IPS-18c (cell line): Measurements from ENCODE around the gene PRR9.
"Not testable (repeated sequence)": the region's sequence is repeated elsewhere in the genome, so short reads cannot be mapped to it uniquely, and the experiment has no call there.

Source experiments
- H3K4me3 ChIP-seq: 2 replicates; pipeline ENCODE4 v1.7.0; 2013; ENCODE audit warnings: low read depth, mild to moderate bottlenecking, low read length, moderate library complexity; ENCODE audit not compliant: insufficient read depth
- H3K9me3 ChIP-seq: one replicate; pipeline ENCODE4 v1.6.1; 2013; ENCODE audit warnings: mild to moderate bottlenecking, low read length, moderate library complexity; ENCODE audit not compliant: control insufficient read depth, insufficient read depth

Gene PRR9

GRCh38 chr1:153223040-153223891, 5.9 kb downstream of the PRR9 start:
- not testable (repeated sequence) for H3K4me3 ChIP-seq, H3K9me3 ChIP-seq

- Histone ChIP-seq H3K9me3 (no peaks in the 10 kb centered on the region), H3K4me3 (no peak overlapping the region)
Measured at GRCh38 chr1:153227810-153228209, 10.4 kb downstream of the PRR9 start.

- no peak overlapping the region for H3K4me3 ChIP-seq
- H3K9me3 ChIP-seq, result no peaks in the 10 kb centered on the region
Measured at GRCh38 chr1:153228491-153228890, 11.1 kb downstream of the PRR9 start.

GRCh38 chr1:153229076-153229829, 11.9 kb downstream of the PRR9 start:
- not testable (repeated sequence) for H3K4me3 ChIP-seq, H3K9me3 ChIP-seq

- no peak overlapping the region for H3K4me3 ChIP-seq
- H3K9me3 ChIP-seq, result no peaks in the 10 kb centered on the region
Measured at GRCh38 chr1:153231363-153231762, 14.0 kb downstream of the PRR9 start.

- no peaks in the 10 kb centered on the region for H3K9me3 ChIP-seq
- no peak overlapping the region for H3K4me3 ChIP-seq
Measured at GRCh38 chr1:153231785-153232184, 14.4 kb downstream of the PRR9 start.

GRCh38 chr1:153232553-153232952, 15.2 kb downstream of the PRR9 start:
- Histone ChIP-seq H3K4me3 (no peak overlapping the region), H3K9me3 (no peaks in the 10 kb centered on the region)

GRCh38 chr1:153233448-153233847, 16.1 kb downstream of the PRR9 start:
- no peaks in the 10 kb centered on the region for H3K9me3 ChIP-seq
- no peak overlapping the region for H3K4me3 ChIP-seq

GRCh38 chr1:153238527-153238926, 21.1 kb downstream of the PRR9 start:
- no peaks in the 10 kb centered on the region for H3K9me3 ChIP-seq
- H3K4me3 ChIP-seq, result no peak overlapping the region

- no peak overlapping the region for H3K4me3 ChIP-seq
- no peaks in the 10 kb centered on the region for H3K9me3 ChIP-seq
Measured at GRCh38 chr1:153242160-153242559, 24.8 kb downstream of the PRR9 start.

GRCh38 chr1:153245466-153245865, 28.1 kb downstream of the PRR9 start:
- Histone ChIP-seq H3K9me3 (no peaks in the 10 kb centered on the region), H3K4me3 (no peak overlapping the region)

- H3K4me3 ChIP-seq, result no peak overlapping the region
Measured at GRCh38 chr1:153246018-153246417, 28.6 kb downstream of the PRR9 start.

GRCh38 chr1:153246825-153247224, 29.4 kb downstream of the PRR9 start:
- Histone ChIP-seq H3K4me3 (no peak overlapping the region), H3K9me3 (no peaks in the 10 kb centered on the region)

More at GRCh38 chr1:153246018-153246417, 28.6 kb downstream of the PRR9 start:
- no peaks in the 10 kb centered on the region for H3K9me3 ChIP-seq

GRCh38 chr1:153248176-153248879, 30.9 kb downstream of the PRR9 start:
- Histone ChIP-seq H3K4me3 (no peak overlapping the region), H3K9me3 (no peaks in the 10 kb centered on the region)

- no peaks in the 10 kb centered on the region for H3K9me3 ChIP-seq
- H3K4me3 ChIP-seq, result no peak overlapping the region
Measured at GRCh38 chr1:153250166-153250565, 32.8 kb downstream of the PRR9 start.

- H3K4me3 ChIP-seq, result no peak overlapping the region
- no peaks in the 10 kb centered on the region for H3K9me3 ChIP-seq
Measured at GRCh38 chr1:153251087-153251486, 33.7 kb downstream of the PRR9 start.

- H3K9me3 ChIP-seq, result no peaks in the 10 kb centered on the region
- H3K4me3 ChIP-seq, result no peak overlapping the region
Measured at GRCh38 chr1:153251562-153251961, 34.2 kb downstream of the PRR9 start.

GRCh38 chr1:153251988-153252387, 34.6 kb downstream of the PRR9 start:
- H3K4me3 ChIP-seq, result no peak overlapping the region
- no peaks in the 10 kb centered on the region for H3K9me3 ChIP-seq
